K562 (cell line): Measurements from ENCODE around the gene HOXB5. TPM values are rescaled to one million over a fixed set of nuclear protein-coding genes. Genes with fewer than 3 reads are reported as not detected.

ENCODE experiments used
- KHSRP ChIP-seq: fragments of 450-650 bp; IDR thresholded peaks from 2 replicates; pipeline ENCODE4 v1.6.1; 2017
- MCM2 ChIP-seq: fragments of 450-650 bp; IDR thresholded peaks from 2 replicates; pipeline ENCODE4 v1.6.1; 2017; ENCODE audit warnings: low read depth, mild to moderate bottlenecking
- NCOA4 ChIP-seq: fragments of 450-650 bp; IDR thresholded peaks from 2 replicates; pipeline ENCODE4 v1.6.1; 2018; ENCODE audit warnings: mild to moderate bottlenecking; ENCODE audit not compliant: partially characterized antibody
- NRF1 ChIP-seq, 2 experiments: fragments of 450-650 bp; IDR thresholded peaks in 1 of 2; conservative IDR thresholded peaks in 1 of 2; 2 replicates each; pipeline ENCODE4 v1.6.1; 2014; ENCODE audit warnings: mild to moderate bottlenecking in 2 of 2
- RBBP5 ChIP-seq: fragments of 200-600 bp; sonication (generic); IDR thresholded peaks from 2 replicates; pipeline ENCODE4 v1.6.1; 2012; ENCODE audit warnings: borderline replicate concordance, mild to moderate bottlenecking, low read length, control low read depth, inconsistent platforms; ENCODE audit not compliant: insufficient read depth, poor library complexity, severe bottlenecking
- ZNF165 ChIP-seq: fragments of 250-450 bp; sonication (Bioruptor Pico); IDR thresholded peaks from 2 replicates; pipeline ENCODE4 v1.4.0; 2020; ENCODE audit warnings: borderline replicate concordance
- ZNF436 ChIP-seq: fragments of 250-450, 450-650 bp; sonication (Bioruptor Pico); formaldehyde crosslinking; IDR thresholded peaks from 2 replicates; pipeline ENCODE4 v1.7.0; 2020; ENCODE audit warnings: mild to moderate bottlenecking
- polyA plus RNA-seq, 8 experiments: library from polyadenylated mRNA; depleted of rRNA in 4 of 8; stranded (reverse) in 5 of 8; unstranded in 3 of 8; fragments of >200 nt; fragmentation: Nextera tagmentation in 2 of 8; fragmentation: Illumina TruSeq in 1 of 8; extraction: Ambion mirVana in 2 of 8; extraction: Trizol in 1 of 8; gene quantifications; 2 replicates each; pipeline versions ENCODE4 v1.2.1 to v1.2.3, GENCODE V29; 2011 to 2014; ENCODE audit warnings: inconsistent platforms in 1 of 8, missing spikeins in 1 of 8
- total RNA-seq, 7 experiments: library from RNA; depleted of rRNA in 6 of 7; stranded (reverse); fragments of >200 nt in 6 of 7; fragmentation: Illumina TruSeq in 2 of 7; extraction: Trizol in 2 of 7; gene quantifications; 2 replicates each; pipeline versions ENCODE4 v1.2.1 to v1.2.3, GENCODE V29; 2011 to 2021; ENCODE audit warnings: low replicate concordance in 1 of 7
- TF ChIP-seq, protein P1 (sequence below), 2 experiments: fragments of 450-650 bp; IDR thresholded peaks; 2 replicates each; pipeline ENCODE4 v1.6.1; 2018; ENCODE audit warnings: mild to moderate bottlenecking in 2 of 2, low read depth in 1 of 2; ENCODE audit not compliant: partially characterized antibody in 2 of 2
- TF ChIP-seq, protein P2 (sequence below): fragments of 250-450 bp; sonication (Bioruptor Pico); IDR thresholded peaks from 2 replicates; pipeline ENCODE4 v1.8.0; 2021; ENCODE audit warnings: moderate library complexity, mild to moderate bottlenecking, inconsistent platforms
- TF ChIP-seq, protein P3 (sequence below): fragments of 250-450 bp; sonication (Bioruptor Pico); IDR thresholded peaks from 2 replicates; pipeline ENCODE4 v1.8.0; 2021; ENCODE audit warnings: borderline replicate concordance, mild to moderate bottlenecking, moderate library complexity; ENCODE audit not compliant: poor library complexity, severe bottlenecking
- TF ChIP-seq, protein P4 (sequence below): fragments of 250-450 bp; sonication (Bioruptor Pico); IDR thresholded peaks from 2 replicates; pipeline ENCODE4 v1.4.0; 2020; ENCODE audit warnings: mild to moderate bottlenecking, moderate library complexity
- TF ChIP-seq, protein P5 (sequence below): fragments of 450-650 bp; formaldehyde crosslinking; conservative IDR thresholded peaks from 2 replicates; pipeline ENCODE4 v1.4.0; 2022; ENCODE audit warnings: mild to moderate bottlenecking, missing genetic modification characterization

Gene HOXB5
- total and polyA plus RNA-seq, 9 of the 15 experiments (the other 6 are each of a cell fraction or from before 2014, with no cell fraction given), result 0.24 to 2.7 (median 0.65) TPM

DNA sequence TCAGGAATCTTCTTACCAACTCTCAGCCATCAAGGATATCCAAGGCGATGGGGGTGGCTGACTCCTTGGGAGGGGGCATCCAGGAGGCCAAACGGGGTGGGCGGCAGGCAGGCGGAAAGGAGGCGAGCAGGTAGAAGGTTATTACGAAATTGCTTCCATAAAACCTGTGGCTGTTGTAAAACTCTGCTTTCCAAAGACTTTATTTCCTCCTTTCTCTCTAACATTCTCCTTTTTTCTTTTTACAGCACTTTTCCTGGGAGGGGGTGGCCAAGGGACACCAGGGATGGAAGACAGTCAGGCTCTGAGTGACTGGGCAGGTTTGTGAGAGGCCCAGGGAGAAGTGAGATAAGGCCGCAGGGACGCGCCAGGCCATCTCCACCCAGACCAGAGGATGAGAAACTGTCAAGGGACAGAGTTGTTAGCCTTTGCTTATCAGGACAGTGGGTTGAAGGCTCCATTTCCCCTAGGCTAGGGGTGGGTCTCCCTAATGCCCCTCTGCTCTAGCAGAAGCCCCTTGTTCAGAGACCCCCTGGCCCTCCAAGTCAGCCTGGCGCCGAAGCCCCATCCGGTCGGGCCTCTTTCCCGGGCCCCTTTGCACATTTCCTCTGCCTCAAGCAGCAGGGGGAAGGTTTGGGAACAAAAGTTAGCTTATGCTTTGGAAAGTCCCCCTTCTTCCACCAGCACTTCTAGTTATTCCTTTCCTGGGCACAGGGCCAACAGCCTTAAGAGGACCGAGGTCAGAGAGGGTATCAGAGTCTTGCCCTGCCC, 37.5 kb upstream of the HOXB5 start (continued):
- TF ChIP-seq, protein P1, sequence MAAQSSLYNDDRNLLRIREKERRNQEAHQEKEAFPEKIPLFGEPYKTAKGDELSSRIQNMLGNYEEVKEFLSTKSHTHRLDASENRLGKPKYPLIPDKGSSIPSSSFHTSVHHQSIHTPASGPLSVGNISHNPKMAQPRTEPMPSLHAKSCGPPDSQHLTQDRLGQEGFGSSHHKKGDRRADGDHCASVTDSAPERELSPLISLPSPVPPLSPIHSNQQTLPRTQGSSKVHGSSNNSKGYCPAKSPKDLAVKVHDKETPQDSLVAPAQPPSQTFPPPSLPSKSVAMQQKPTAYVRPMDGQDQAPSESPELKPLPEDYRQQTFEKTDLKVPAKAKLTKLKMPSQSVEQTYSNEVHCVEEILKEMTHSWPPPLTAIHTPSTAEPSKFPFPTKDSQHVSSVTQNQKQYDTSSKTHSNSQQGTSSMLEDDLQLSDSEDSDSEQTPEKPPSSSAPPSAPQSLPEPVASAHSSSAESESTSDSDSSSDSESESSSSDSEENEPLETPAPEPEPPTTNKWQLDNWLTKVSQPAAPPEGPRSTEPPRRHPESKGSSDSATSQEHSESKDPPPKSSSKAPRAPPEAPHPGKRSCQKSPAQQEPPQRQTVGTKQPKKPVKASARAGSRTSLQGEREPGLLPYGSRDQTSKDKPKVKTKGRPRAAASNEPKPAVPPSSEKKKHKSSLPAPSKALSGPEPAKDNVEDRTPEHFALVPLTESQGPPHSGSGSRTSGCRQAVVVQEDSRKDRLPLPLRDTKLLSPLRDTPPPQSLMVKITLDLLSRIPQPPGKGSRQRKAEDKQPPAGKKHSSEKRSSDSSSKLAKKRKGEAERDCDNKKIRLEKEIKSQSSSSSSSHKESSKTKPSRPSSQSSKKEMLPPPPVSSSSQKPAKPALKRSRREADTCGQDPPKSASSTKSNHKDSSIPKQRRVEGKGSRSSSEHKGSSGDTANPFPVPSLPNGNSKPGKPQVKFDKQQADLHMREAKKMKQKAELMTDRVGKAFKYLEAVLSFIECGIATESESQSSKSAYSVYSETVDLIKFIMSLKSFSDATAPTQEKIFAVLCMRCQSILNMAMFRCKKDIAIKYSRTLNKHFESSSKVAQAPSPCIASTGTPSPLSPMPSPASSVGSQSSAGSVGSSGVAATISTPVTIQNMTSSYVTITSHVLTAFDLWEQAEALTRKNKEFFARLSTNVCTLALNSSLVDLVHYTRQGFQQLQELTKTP (IDR thresholded peaks at IDR 0.05; ENCODE audit: low read depth in 1 of 2, partially characterized antibody in 2 of 2), result peak; percentile 61 to 70
- TF ChIP-seq, protein P2, sequence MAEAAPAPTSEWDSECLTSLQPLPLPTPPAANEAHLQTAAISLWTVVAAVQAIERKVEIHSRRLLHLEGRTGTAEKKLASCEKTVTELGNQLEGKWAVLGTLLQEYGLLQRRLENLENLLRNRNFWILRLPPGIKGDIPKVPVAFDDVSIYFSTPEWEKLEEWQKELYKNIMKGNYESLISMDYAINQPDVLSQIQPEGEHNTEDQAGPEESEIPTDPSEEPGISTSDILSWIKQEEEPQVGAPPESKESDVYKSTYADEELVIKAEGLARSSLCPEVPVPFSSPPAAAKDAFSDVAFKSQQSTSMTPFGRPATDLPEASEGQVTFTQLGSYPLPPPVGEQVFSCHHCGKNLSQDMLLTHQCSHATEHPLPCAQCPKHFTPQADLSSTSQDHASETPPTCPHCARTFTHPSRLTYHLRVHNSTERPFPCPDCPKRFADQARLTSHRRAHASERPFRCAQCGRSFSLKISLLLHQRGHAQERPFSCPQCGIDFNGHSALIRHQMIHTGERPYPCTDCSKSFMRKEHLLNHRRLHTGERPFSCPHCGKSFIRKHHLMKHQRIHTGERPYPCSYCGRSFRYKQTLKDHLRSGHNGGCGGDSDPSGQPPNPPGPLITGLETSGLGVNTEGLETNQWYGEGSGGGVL, result no peak
- TF ChIP-seq NRF1 (conservative IDR thresholded peaks at IDR 0.05 in 1 of 2, IDR thresholded peaks at IDR 0.05 in 1 of 2), result peak; percentile 45; a peak in 3 of 4 replicates
- TF ChIP-seq KHSRP, result no peak
- no peak for TF ChIP-seq ZNF436
- TF ChIP-seq ZNF165 (CRISPR knock-in tag), result no peak
- no peak for TF ChIP-seq NCOA4
- TF ChIP-seq MCM2, result no peak
- no peak for TF ChIP-seq RBBP5
- TF ChIP-seq, protein P3, sequence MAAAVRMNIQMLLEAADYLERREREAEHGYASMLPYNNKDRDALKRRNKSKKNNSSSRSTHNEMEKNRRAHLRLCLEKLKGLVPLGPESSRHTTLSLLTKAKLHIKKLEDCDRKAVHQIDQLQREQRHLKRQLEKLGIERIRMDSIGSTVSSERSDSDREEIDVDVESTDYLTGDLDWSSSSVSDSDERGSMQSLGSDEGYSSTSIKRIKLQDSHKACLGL (CRISPR knock-in tag), result no peak
- TF ChIP-seq, protein P4, sequence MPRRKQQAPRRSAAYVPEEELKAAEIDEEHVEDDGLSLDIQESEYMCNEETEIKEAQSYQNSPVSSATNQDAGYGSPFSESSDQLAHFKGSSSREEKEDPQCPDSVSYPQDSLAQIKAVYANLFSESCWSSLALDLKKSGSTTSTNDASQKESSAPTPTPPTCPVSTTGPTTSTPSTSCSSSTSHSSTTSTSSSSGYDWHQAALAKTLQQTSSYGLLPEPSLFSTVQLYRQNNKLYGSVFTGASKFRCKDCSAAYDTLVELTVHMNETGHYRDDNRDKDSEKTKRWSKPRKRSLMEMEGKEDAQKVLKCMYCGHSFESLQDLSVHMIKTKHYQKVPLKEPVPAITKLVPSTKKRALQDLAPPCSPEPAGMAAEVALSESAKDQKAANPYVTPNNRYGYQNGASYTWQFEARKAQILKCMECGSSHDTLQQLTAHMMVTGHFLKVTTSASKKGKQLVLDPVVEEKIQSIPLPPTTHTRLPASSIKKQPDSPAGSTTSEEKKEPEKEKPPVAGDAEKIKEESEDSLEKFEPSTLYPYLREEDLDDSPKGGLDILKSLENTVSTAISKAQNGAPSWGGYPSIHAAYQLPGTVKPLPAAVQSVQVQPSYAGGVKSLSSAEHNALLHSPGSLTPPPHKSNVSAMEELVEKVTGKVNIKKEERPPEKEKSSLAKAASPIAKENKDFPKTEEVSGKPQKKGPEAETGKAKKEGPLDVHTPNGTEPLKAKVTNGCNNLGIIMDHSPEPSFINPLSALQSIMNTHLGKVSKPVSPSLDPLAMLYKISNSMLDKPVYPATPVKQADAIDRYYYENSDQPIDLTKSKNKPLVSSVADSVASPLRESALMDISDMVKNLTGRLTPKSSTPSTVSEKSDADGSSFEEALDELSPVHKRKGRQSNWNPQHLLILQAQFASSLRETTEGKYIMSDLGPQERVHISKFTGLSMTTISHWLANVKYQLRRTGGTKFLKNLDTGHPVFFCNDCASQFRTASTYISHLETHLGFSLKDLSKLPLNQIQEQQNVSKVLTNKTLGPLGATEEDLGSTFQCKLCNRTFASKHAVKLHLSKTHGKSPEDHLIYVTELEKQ (CRISPR knock-in tag), result no peak
- TF ChIP-seq, protein P5, sequence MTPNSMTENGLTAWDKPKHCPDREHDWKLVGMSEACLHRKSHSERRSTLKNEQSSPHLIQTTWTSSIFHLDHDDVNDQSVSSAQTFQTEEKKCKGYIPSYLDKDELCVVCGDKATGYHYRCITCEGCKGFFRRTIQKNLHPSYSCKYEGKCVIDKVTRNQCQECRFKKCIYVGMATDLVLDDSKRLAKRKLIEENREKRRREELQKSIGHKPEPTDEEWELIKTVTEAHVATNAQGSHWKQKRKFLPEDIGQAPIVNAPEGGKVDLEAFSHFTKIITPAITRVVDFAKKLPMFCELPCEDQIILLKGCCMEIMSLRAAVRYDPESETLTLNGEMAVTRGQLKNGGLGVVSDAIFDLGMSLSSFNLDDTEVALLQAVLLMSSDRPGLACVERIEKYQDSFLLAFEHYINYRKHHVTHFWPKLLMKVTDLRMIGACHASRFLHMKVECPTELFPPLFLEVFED, result no peak
